Measurements from ENCODE around the gene ITGB1BP1.

- TF ChIP-seq EZH2 (IDR thresholded peaks at IDR 0.05), result no peak
- TF ChIP-seq, protein P1, sequence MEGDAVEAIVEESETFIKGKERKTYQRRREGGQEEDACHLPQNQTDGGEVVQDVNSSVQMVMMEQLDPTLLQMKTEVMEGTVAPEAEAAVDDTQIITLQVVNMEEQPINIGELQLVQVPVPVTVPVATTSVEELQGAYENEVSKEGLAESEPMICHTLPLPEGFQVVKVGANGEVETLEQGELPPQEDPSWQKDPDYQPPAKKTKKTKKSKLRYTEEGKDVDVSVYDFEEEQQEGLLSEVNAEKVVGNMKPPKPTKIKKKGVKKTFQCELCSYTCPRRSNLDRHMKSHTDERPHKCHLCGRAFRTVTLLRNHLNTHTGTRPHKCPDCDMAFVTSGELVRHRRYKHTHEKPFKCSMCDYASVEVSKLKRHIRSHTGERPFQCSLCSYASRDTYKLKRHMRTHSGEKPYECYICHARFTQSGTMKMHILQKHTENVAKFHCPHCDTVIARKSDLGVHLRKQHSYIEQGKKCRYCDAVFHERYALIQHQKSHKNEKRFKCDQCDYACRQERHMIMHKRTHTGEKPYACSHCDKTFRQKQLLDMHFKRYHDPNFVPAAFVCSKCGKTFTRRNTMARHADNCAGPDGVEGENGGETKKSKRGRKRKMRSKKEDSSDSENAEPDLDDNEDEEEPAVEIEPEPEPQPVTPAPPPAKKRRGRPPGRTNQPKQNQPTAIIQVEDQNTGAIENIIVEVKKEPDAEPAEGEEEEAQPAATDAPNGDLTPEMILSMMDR (IDR thresholded peaks at IDR 0.05), result no peak
Measured at GRCh38 chr2:9461079-9461478, 37.8 kb upstream of the ITGB1BP1 start.

All from neural progenitor cell (in vitro differentiated cells).